Measurements from ENCODE around the gene COBLL1. TPM values are rescaled to one million over a fixed set of nuclear protein-coding genes. Genes with fewer than 3 reads are reported as not detected.

COBLL1 gene
- total RNA-seq, 1 experiment from 2014 or later: 4.4 TPM

GRCh38 chr2:164752956-164753355 lies 88.7 kb downstream of the COBLL1 start:
- Histone ChIP-seq H3K9me3 (ENCODE audit: control insufficient read depth, insufficient read depth, low read depth, low read length) (no peaks in the 10 kb centered on the region), H3K36me3 (ENCODE audit: control insufficient read depth, insufficient read depth, low read length) (no peaks in the 10 kb centered on the region), H3K4me3 (ENCODE audit: low read depth in 2 of 2, low read length in 2 of 2) (no peak overlapping the region), H3K4me1 (ENCODE audit: control insufficient read depth, insufficient read depth, low read length) (no peaks in the 10 kb centered on the region; the same call in 1 of the 2 replicates), H3K27me3 (ENCODE audit: control insufficient read depth, insufficient read depth, low read length) (no peaks in the 10 kb centered on the region), H3K27ac (ENCODE audit: low read length) (no peak overlapping the region)
- no peak for ATAC-seq
- intact Hi-C loops (cut with micrococcal nuclease; ENCODE audit: unreplicated experiment) (no loop called here), in situ Hi-C loops (cut with HindIII; ENCODE audit: low pct_unique_long_range_greater_than_20kb, low sequenced_read_pairs) (no loop called here)
- TF ChIP-seq SIN3A (IDR thresholded peaks at IDR 0.05; ENCODE audit: borderline replicate concordance, insufficient read depth, low read depth, low read length): no peak
- TF ChIP-seq CTCF (IDR thresholded peaks at IDR 0.05): no peak
- TF ChIP-seq POLR2AphosphoS5 (IDR thresholded peaks at IDR 0.05; ENCODE audit: low read depth, low read length): no peak
- no peak for TF ChIP-seq REST (IDR thresholded peaks at IDR 0.05; ENCODE audit: insufficient read depth in 1 of 2, low read depth in 2 of 2, low read length in 1 of 2)
- no peak for TF ChIP-seq TCF7L2 (IDR thresholded peaks at IDR 0.05; ENCODE audit: low read depth, low read length)
- no TSS peak for BruUV-seq (replicated peaks)
- POLR2A ChIA-PET: no interaction called here
- CTCF ChIA-PET: no interaction called here
- DNase-seq (ENCODE audit: low read depth, low spot score): no peak

GRCh38 chr2:164747783-164748433 lies 93.7 kb downstream of the COBLL1 start:
- H3K4me1 ChIP-seq (ENCODE audit: control insufficient read depth, insufficient read depth, low read length): no peaks in the 10 kb centered on the region
- ATAC-seq (no peak), DNase-seq (ENCODE audit: low read depth, low spot score) (no peak)
- no peaks in the 10 kb centered on the region for H3K9me3 ChIP-seq (ENCODE audit: control insufficient read depth, insufficient read depth, low read depth, low read length)
- H3K27ac ChIP-seq (ENCODE audit: low read length): no peak overlapping the region
- H3K36me3 ChIP-seq (ENCODE audit: control insufficient read depth, insufficient read depth, low read length): no peaks in the 10 kb centered on the region
- H3K4me3 ChIP-seq (ENCODE audit: low read depth in 2 of 2, low read length in 2 of 2): no peak overlapping the region
- no peak for TF ChIP-seq TCF7L2 (IDR thresholded peaks at IDR 0.05; ENCODE audit: low read depth, low read length)
- no peak for TF ChIP-seq REST (IDR thresholded peaks at IDR 0.05; ENCODE audit: insufficient read depth in 1 of 2, low read depth in 2 of 2, low read length in 1 of 2)
- no peak for TF ChIP-seq POLR2AphosphoS5 (IDR thresholded peaks at IDR 0.05; ENCODE audit: low read depth, low read length)
- no peak for TF ChIP-seq SIN3A (IDR thresholded peaks at IDR 0.05; ENCODE audit: borderline replicate concordance, insufficient read depth, low read depth, low read length)
- no peak for TF ChIP-seq CTCF (IDR thresholded peaks at IDR 0.05)
- ChIA-PET POLR2A (no interaction called here), CTCF (no interaction called here)
- no TSS peak for BruUV-seq (replicated peaks)
- intact Hi-C loops (cut with micrococcal nuclease; ENCODE audit: unreplicated experiment): no loop called here
- H3K27me3 ChIP-seq (ENCODE audit: control insufficient read depth, insufficient read depth, low read length): no peaks in the 10 kb centered on the region
- in situ Hi-C loops (cut with HindIII; ENCODE audit: low pct_unique_long_range_greater_than_20kb, low sequenced_read_pairs): no loop called here

All from Panc1 (cell line).